ENCODE measurements around the gene DYNC2LI1.

The DYNC2LI1 gene

GRCh38 chr2:43819491-43820163 is 45.8 kb downstream of the DYNC2LI1 start:
- DNase-seq = no peak

GRCh38 chr2:43822839-43823238 is 49.0 kb downstream of the DYNC2LI1 start:
- DNase-seq = no peak

- DNase-seq = no peak
Observed at GRCh38 chr2:43823751-43824150, 49.9 kb downstream of the DYNC2LI1 start.

GRCh38 chr2:43824512-43824911 is 50.7 kb downstream of the DYNC2LI1 start:
- DNase-seq = no peak

- no peak for DNase-seq
Observed at GRCh38 chr2:43824951-43825493, 51.2 kb downstream of the DYNC2LI1 start.

DNA sequence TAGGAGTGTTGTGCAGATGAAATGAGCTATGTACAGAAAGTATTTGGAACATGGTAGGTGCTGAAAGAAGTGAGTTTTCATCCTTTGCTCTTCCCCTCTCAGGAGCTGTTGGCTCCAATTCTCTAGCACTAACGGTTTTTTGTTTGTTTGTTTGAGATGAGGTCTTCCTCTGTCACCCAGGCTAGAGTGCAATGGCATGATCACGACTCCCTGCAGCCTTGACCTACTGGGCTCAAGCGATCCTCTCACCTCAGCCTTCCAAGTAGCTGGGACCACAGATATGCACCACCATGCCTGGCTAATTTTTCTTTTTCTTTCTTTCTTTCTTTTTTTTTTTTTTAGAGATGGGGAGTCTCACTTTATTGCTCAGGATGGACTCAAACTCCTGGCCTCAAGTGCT is 52.0 kb downstream of the DYNC2LI1 start:
- DNase-seq = no peak

DNA sequence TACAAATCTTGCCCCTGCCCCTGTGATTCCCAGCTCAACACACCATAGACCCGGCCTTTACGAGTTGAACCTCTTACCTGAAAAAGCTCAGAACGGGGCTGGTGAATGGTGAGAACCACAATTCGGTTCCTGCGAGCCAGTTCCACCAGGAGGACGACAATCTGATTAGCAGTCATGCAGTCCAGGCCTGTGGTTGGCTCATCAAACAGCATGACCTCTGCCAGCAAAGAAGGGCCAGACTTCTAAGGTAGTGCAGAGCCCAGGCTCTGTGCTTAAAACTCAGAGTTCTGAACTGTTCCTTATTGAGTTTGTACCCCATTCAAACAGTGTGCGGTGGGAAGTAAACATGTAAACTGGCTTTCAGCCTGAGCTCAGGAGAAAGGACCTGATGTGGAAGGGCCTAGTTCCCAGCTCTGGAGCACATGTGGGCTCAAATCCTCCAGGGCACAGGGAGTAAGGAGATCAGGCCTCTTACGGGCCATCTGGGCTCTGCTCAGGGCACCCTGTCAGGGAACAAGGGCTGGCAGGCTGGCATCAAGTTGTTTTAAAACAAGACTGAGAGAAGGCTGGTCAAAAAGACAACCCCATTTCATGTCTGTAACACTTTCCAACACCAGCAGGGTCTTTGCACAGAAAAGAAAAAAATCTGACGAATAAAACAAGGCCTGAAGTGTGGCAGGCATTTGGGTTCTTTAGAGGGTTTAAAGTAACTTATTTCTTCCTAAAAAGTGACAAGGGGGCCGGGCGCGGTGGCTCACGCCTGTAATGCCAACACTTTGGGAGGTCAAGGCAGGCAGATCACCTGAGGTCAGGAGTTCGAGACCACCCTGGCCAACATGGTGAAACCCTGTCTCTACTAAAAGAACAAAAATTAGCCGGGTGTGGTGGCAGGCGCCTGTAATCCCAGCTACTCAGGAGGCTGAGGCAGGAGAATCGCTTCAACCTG is 52.7 kb downstream of the DYNC2LI1 start:
- DNase-seq = no peak

- peak; percentile 56 for DNase-seq
Observed at GRCh38 chr2:43831543-43832294, 57.9 kb downstream of the DYNC2LI1 start.

- no peak for DNase-seq
Observed at GRCh38 chr2:43832457-43832856, 58.6 kb downstream of the DYNC2LI1 start.

DNA sequence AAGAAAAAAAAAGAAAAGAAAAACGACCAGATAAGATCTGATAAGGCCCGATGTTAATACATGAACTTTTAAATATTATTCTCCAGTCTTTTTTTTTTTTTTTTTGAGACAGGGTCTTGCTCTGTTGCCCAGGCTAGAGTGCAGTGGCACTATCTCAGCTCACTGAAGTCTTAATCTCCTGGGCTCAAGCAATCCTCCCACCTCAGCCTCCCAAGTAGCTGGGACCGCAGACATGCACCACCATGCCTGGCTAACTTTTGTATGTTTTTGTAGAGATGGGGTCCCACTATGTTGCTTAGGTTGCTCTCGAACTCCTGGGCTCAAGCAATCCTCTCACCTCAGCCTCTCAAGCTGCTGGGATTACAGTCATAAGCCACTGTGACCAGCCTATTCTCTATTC is 63.2 kb downstream of the DYNC2LI1 start:
- no peak for DNase-seq

- no peak for DNase-seq
Observed at GRCh38 chr2:43837831-43838559, 64.2 kb downstream of the DYNC2LI1 start.

DNA sequence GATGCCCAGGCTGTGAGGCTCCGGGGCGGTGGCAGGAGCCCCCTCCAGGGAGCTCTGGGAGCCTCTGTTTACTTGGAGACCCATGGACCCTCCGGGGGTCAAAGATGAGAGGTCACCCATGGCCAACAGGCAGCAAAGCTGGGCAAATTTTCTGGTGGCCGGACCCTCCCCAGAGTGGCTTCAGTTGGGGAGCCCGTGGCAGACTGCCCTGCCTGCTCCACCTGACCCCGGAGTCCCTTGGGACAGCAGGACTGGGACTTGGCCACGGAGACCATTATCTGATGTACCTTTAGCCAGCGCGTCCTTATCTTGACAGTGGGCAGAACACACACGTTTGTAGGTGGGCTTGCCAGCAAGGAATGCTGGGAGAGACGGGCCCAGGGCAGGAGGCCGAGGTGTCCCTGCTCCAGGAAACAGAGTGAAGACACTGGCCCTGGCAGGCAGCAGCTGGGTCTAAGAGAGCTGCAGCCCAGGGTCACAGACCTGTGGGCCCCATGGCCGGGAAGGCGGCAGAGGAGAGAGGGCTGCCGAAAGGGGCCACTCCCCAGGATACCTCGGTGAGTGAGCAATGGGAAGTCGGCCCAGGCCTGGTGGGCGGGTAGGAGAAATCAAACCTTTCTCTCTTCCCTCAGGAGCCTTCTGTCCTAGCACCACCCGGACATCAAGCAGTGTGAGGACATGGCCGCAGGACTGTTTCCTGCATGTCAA is 64.9 kb downstream of the DYNC2LI1 start, which contains the start of the genes ABCG5 and ABCG8:
Gene ABCG5 (minus strand): TSS at position 280 of the 708 bp plus-strand sequence. CDS start 160 bp downstream, at position 120.
Gene ABCG8 (plus strand): TSS at position 412 of the 708 bp plus-strand sequence. CDS start 83 bp downstream, at position 495.
- no peak for DNase-seq

DNA sequence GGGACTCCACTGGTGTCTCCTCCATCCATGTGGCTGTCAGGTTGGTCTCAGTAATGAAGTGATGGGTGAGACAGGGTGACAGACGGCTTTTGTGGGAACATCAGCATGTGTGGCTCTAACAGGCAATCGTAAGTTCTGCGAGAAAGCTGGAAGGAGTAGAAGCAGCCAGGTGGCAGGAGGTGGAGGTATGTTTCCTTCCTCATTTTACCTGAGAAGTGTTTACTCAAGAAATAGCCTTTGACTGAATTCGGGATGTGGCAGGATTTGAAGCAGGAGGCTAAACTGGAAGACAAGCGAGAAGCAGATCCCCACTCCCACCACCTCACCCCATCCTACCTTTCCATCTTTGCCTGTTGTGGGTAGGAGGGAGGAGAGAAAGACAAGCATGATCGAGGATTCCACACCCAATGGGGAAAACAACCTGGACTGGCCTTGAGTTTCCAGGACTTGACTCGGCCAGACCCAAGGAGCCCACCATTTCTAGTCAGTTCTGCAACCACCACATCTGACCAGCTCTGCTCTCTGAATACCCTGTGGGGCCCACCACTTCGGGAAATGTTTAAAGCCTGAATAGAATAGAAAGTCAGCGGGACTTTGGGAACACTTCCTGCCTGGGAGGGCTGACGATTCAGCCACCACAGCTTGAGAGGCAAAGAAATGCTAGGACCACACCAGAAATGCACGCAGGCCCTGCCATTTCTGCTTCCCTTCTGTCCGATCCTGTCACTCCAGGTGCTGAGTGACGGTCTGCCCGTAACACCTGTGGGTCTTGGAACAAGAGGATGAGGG is 66.1 kb downstream of the DYNC2LI1 start:
- DNase-seq = no peak

DNA sequence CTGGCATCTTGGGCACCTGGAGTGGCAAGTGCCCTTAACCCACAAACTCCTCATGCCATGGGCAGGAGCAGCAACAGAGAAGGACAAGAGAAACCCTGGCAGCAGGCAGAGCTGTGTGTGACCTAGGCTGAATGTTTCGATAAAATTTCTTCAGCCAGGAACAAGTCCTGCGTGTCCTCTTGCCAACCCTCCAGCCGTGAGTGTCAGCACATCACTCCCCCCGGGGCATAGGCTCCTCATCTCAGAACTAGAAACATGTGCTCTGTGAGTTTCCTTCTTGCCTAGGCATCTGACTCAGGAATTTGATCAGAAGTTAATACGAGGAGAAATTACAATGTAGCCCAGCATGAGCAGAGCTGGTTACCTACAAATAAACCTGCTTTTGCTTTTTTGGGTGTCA is 67.1 kb downstream of the DYNC2LI1 start:
- no peak for DNase-seq

DNA sequence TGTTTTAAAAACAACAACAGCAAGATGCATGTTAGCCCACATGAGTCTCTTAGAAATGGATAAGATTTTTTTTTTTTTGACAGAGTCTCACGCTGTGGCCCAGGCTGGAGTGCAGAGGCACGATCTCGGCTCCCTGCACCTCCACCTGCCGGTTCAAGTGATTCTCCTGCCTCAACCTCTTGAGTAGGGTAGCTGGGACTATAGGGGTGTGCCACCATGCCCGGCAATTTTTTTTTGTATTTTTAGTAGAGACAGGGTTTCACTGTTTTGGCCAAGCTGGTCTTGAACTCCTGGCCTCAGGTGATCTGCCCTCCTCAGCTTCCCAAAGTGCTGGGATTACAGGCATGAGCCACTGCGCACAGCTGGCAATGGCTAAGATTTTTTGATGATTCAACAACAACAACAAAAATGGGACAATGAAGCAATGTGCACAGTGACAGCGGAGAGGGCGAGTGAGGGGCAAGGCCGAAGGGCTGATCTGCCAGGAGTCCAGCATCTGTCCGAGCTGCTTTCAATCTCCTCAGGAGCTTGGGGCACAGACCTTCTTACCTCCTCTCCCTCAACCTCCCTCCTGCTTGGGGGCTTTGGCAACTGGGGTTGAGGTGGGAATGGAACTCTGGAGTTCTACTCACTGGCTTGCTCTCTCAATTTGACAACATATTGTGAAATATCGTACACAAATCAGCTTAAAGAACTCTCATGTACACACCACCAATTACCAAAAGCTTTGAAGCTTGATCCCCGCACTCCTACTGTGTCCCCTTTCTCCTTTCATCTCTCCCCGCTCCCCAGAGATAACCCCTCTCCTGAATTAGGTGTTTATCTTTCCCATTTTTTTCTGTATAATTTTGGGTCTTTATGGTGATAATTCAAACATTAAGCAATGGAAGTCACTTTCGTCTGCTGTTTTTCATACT is 68.4 kb downstream of the DYNC2LI1 start:
- no peak for DNase-seq

GRCh38 chr2:43842866-43843226 is 69.0 kb downstream of the DYNC2LI1 start:
- DNase-seq = no peak

GRCh38 chr2:43845181-43845580 is 71.3 kb downstream of the DYNC2LI1 start:
- no peak for DNase-seq

- no peak for DNase-seq
Observed at GRCh38 chr2:43846140-43846793, 72.4 kb downstream of the DYNC2LI1 start.

DNA sequence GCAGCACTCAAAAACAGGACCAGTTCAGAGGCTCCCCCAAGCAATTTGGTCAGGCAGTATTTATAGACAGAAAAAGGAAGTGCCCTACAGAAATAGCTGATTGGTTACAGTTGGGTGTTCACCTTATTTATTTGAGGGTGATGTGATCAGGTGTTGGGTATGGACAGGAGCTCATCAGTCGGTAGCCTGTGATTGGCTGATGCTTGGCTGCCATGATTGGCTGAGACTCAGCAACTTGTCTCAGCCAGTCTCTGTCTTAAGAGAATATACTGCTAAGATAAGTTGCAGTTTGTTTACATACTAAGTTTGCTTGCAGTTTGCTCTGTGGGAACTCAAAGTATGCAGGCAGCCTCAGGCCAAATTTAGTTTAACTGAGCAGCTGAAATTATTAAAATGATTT is 74.4 kb downstream of the DYNC2LI1 start:
- peak; percentile 73 for DNase-seq
